H1 (cell line): ENCODE results near the gene WDR6.

ENCODE experiments used
- GABPA ChIP-seq: IDR thresholded peaks from 2 replicates; pipeline ENCODE4 v1.6.1; 2011; ENCODE audit warnings: mild to moderate bottlenecking, low read length, moderate library complexity, borderline replicate concordance; ENCODE audit not compliant: insufficient read depth
- POLR2A ChIP-seq, 2 experiments: IDR thresholded peaks; 1 replicate in 1 of 2; 2 replicates in 1 of 2; pipeline ENCODE4 v1.6.1; 2011; ENCODE audit warnings: low read depth in 2 of 2, low read length in 2 of 2, mild to moderate bottlenecking in 2 of 2; ENCODE audit errors: control extremely low read depth in 1 of 2
- SIN3A ChIP-seq, 2 experiments: IDR thresholded peaks in 1 of 2; conservative IDR thresholded peaks in 1 of 2; 2 replicates each; pipeline ENCODE4 v1.6.1; 2011 to 2012; ENCODE audit warnings: low read length in 2 of 2, improper control_type of control experiment in 1 of 2, low read depth in 1 of 2, mild to moderate bottlenecking in 1 of 2
- TF ChIP-seq, protein P1 (sequence below), 3 experiments: IDR thresholded peaks; 1 replicate in 2 of 3; 2 replicates in 1 of 3; pipeline versions ENCODE4 v1.5.1 to v1.6.1; 2011; ENCODE audit warnings: low read length in 3 of 3, mild to moderate bottlenecking in 3 of 3, inconsistent platforms in 2 of 3, low read depth in 1 of 3, moderate library complexity in 1 of 3; ENCODE audit not compliant: insufficient read depth in 1 of 3; ENCODE audit errors: control extremely low read depth in 1 of 3

DNA sequence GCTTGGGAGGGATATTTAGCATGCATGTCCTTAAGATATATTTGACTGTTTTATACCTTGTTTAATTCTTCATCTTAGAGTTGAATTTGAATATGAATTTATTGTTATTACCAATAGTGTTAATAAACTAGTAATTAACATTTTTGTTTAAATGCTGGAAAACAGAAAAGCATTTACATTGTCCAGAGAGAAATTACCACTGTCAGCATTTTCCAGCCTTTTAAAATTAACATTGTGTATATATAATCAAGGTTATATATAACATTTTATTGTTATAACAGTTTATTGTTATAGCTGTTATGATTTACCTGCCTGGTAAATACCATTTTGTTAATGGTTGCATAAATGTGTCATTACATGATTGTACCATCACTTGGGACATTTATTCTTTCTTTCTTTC is 25.2 kb upstream of the WDR6 start:
- TF ChIP-seq SIN3A (conservative IDR thresholded peaks at IDR 0.05 in 1 of 2, IDR thresholded peaks at IDR 0.05 in 1 of 2; ENCODE audit: low read depth in 1 of 2, low read length in 2 of 2) (no peak), GABPA (no peak), POLR2A (IDR thresholded peaks at IDR 0.05; ENCODE audit: control extremely low read depth in 1 of 2, low read depth in 2 of 2, low read length in 2 of 2) (no peak)
- TF ChIP-seq, protein P1, sequence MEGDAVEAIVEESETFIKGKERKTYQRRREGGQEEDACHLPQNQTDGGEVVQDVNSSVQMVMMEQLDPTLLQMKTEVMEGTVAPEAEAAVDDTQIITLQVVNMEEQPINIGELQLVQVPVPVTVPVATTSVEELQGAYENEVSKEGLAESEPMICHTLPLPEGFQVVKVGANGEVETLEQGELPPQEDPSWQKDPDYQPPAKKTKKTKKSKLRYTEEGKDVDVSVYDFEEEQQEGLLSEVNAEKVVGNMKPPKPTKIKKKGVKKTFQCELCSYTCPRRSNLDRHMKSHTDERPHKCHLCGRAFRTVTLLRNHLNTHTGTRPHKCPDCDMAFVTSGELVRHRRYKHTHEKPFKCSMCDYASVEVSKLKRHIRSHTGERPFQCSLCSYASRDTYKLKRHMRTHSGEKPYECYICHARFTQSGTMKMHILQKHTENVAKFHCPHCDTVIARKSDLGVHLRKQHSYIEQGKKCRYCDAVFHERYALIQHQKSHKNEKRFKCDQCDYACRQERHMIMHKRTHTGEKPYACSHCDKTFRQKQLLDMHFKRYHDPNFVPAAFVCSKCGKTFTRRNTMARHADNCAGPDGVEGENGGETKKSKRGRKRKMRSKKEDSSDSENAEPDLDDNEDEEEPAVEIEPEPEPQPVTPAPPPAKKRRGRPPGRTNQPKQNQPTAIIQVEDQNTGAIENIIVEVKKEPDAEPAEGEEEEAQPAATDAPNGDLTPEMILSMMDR (IDR thresholded peaks at IDR 0.05; ENCODE audit: control extremely low read depth in 1 of 3, insufficient read depth in 1 of 3, low read depth in 1 of 3, low read length in 3 of 3), result no peak
